ENCODE results near the gene DNAH14. TPM values are rescaled to one million over a fixed set of nuclear protein-coding genes. Genes with fewer than 3 reads are reported as not detected.

The DNAH14 gene
- total RNA-seq, 1 experiment from 2014 or later = 33.2 TPM

- TF ChIP-seq, protein P1, sequence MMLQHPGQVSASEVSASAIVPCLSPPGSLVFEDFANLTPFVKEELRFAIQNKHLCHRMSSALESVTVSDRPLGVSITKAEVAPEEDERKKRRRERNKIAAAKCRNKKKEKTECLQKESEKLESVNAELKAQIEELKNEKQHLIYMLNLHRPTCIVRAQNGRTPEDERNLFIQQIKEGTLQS (IDR thresholded peaks at IDR 0.05) = no peak
- TF ChIP-seq SRF (IDR thresholded peaks at IDR 0.05; ENCODE audit: low read depth) = no peak
- TF ChIP-seq, protein P2, sequence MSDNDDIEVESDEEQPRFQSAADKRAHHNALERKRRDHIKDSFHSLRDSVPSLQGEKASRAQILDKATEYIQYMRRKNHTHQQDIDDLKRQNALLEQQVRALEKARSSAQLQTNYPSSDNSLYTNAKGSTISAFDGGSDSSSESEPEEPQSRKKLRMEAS (IDR thresholded peaks at IDR 0.05) = no peak
Measured at GRCh38 chr1:225253173-225253572, 323.7 kb downstream of the DNAH14 start (continued).

- no peaks in the 10 kb centered on the region for H4K20me1 ChIP-seq (ENCODE audit: insufficient read depth)
- ChIA-PET CTCF (no interaction called here), RAD21 (ENCODE audit: low non-redundant PET in 1 of 2, low total read pairs in 2 of 2, uncharacterized antibody in 2 of 2, unreplicated experiment in 2 of 2) (no interaction called here), POLR2A (no interaction called here)
- H3K9me2 ChIP-seq (ENCODE audit: insufficient read depth) = no peaks in the 10 kb centered on the region
- H3K27me3 ChIP-seq (ENCODE audit: insufficient read depth, low read length) = no peaks in the 10 kb centered on the region
- H2AFZ ChIP-seq (ENCODE audit: low read depth, low read length, poor library complexity, severe bottlenecking) = no peak overlapping the region
- intact Hi-C loops (cut with micrococcal nuclease) = no loop called here
- BruUV-seq (replicated peaks) = no TSS peak
- no peak overlapping the region for H3K9ac ChIP-seq (ENCODE audit: low read length)
- H3K4me1 ChIP-seq (ENCODE audit: control insufficient read depth in 1 of 2, insufficient read depth in 2 of 2, low read length in 2 of 2) = no peaks in the 10 kb centered on the region
- TF ChIP-seq POLR2A (IDR thresholded peaks at IDR 0.05; ENCODE audit: borderline replicate concordance, extremely low read depth, insufficient read depth, insufficient read length) (no peak), EZH2phosphoT487 (IDR thresholded peaks at IDR 0.05; ENCODE audit: borderline replicate concordance) (no peak), ZFX (IDR thresholded peaks at IDR 0.05) (no peak), ELF1 (IDR thresholded peaks at IDR 0.05; ENCODE audit: borderline replicate concordance, low read depth) (no peak), CEBPB (IDR thresholded peaks at IDR 0.05; ENCODE audit: low read depth) (no peak), FOSL1 (IDR thresholded peaks at IDR 0.05; ENCODE audit: low read depth) (no peak), EGR1 (IDR thresholded peaks at IDR 0.05; ENCODE audit: low read depth) (no peak)
- TF ChIP-seq, protein P3, sequence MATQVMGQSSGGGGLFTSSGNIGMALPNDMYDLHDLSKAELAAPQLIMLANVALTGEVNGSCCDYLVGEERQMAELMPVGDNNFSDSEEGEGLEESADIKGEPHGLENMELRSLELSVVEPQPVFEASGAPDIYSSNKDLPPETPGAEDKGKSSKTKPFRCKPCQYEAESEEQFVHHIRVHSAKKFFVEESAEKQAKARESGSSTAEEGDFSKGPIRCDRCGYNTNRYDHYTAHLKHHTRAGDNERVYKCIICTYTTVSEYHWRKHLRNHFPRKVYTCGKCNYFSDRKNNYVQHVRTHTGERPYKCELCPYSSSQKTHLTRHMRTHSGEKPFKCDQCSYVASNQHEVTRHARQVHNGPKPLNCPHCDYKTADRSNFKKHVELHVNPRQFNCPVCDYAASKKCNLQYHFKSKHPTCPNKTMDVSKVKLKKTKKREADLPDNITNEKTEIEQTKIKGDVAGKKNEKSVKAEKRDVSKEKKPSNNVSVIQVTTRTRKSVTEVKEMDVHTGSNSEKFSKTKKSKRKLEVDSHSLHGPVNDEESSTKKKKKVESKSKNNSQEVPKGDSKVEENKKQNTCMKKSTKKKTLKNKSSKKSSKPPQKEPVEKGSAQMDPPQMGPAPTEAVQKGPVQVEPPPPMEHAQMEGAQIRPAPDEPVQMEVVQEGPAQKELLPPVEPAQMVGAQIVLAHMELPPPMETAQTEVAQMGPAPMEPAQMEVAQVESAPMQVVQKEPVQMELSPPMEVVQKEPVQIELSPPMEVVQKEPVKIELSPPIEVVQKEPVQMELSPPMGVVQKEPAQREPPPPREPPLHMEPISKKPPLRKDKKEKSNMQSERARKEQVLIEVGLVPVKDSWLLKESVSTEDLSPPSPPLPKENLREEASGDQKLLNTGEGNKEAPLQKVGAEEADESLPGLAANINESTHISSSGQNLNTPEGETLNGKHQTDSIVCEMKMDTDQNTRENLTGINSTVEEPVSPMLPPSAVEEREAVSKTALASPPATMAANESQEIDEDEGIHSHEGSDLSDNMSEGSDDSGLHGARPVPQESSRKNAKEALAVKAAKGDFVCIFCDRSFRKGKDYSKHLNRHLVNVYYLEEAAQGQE (IDR thresholded peaks at IDR 0.05; ENCODE audit: low read depth) = no peak
- ATAC-seq (no peak), DNase-seq (ENCODE audit: low read depth, low spot score) (no peak)
- H3K36me3 ChIP-seq (ENCODE audit: control insufficient read depth in 1 of 2, insufficient read depth in 2 of 2, low read length in 2 of 2) = no peaks in the 10 kb centered on the region
- H3K9me3 ChIP-seq (ENCODE audit: control insufficient read depth in 1 of 2, insufficient read depth in 1 of 2, low read depth in 1 of 2, low read length in 2 of 2) = no peaks in the 10 kb centered on the region
- no peak overlapping the region for H3K27ac ChIP-seq (ENCODE audit: low read depth, low read length)
- H3K4me3 ChIP-seq (replicated peaks in 1 of 2; ENCODE audit: low read depth in 1 of 2, low read length in 2 of 2) = no peak overlapping the region
- no peak overlapping the region for H3K4me2 ChIP-seq (ENCODE audit: low read length)
- no peaks in the 10 kb centered on the region for H3K79me2 ChIP-seq (ENCODE audit: insufficient read depth, low read length)
Measured at GRCh38 chr1:225253784-225254183, 324.3 kb downstream of the DNAH14 start.
